Epithelial cell of esophagus (primary cell): ENCODE measurements around the gene ADAT2.

Experiments used
- DNase-seq: peaks from one replicate; pipeline ENCODE4 v3.0.0; 2010; ENCODE audit warnings: low read depth
- H3K4me3 ChIP-seq: 2 replicates; pipeline ENCODE4 v1.5.1; 2011; ENCODE audit warnings: mild to moderate bottlenecking, low read length, control low read depth
- CTCF ChIP-seq: IDR thresholded peaks from 2 replicates; pipeline ENCODE4 v1.5.1; 2011; ENCODE audit warnings: low read depth, mild to moderate bottlenecking, low read length, control low read depth, inconsistent platforms; ENCODE audit not compliant: insufficient read depth; ENCODE audit errors: missing control alignments

ADAT2 gene

GRCh38 chr6:143385636-143386035, 64.9 kb downstream of the ADAT2 start:
- TF ChIP-seq CTCF: no peak
- no peak for DNase-seq
- H3K4me3 ChIP-seq: no peak overlapping the region

GRCh38 chr6:143376861-143377260, 73.6 kb downstream of the ADAT2 start:
- TF ChIP-seq CTCF: no peak
- DNase-seq: no peak
- H3K4me3 ChIP-seq: no peak overlapping the region

GRCh38 chr6:143376375-143376774, 74.1 kb downstream of the ADAT2 start:
- no peak for TF ChIP-seq CTCF
- H3K4me3 ChIP-seq: no peak overlapping the region
- DNase-seq: no peak

GRCh38 chr6:143375022-143375585, 75.4 kb downstream of the ADAT2 start:
- TF ChIP-seq CTCF: no peak
- DNase-seq: no peak
- no peak overlapping the region for H3K4me3 ChIP-seq

GRCh38 chr6:143374014-143374413, 76.5 kb downstream of the ADAT2 start:
- no peak for DNase-seq
- TF ChIP-seq CTCF: no peak
- H3K4me3 ChIP-seq: no peak overlapping the region
